Testis (tissue), 2 donors: ENCODE measurements around the gene PGA5.
"Not testable (repeated sequence)": the region's sequence is repeated elsewhere in the genome, so short reads cannot be mapped to it uniquely, and the experiment has no call there.

ENCODE experiments used
- POLR2A ChIP-seq: fragments of 450-650 bp; IDR thresholded peaks from one replicate; pipeline ENCODE4 v1.6.1; 2017; ENCODE audit warnings: antibody characterized with exemption, mild to moderate bottlenecking, moderate library complexity
- TF ChIP-seq, protein P1 (sequence below), 3 experiments: fragments of 450-650 bp in 2 of 3; fragments of 200-600 bp in 1 of 3; sonication (generic) in 1 of 3; IDR thresholded peaks; one replicate each; pipeline ENCODE4 v1.5.1; 2016 to 2019; ENCODE audit warnings: antibody characterized with exemption in 3 of 3, mild to moderate bottlenecking in 2 of 3, moderate library complexity in 1 of 3

- TF ChIP-seq, protein P1, sequence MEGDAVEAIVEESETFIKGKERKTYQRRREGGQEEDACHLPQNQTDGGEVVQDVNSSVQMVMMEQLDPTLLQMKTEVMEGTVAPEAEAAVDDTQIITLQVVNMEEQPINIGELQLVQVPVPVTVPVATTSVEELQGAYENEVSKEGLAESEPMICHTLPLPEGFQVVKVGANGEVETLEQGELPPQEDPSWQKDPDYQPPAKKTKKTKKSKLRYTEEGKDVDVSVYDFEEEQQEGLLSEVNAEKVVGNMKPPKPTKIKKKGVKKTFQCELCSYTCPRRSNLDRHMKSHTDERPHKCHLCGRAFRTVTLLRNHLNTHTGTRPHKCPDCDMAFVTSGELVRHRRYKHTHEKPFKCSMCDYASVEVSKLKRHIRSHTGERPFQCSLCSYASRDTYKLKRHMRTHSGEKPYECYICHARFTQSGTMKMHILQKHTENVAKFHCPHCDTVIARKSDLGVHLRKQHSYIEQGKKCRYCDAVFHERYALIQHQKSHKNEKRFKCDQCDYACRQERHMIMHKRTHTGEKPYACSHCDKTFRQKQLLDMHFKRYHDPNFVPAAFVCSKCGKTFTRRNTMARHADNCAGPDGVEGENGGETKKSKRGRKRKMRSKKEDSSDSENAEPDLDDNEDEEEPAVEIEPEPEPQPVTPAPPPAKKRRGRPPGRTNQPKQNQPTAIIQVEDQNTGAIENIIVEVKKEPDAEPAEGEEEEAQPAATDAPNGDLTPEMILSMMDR (IDR thresholded peaks at IDR 0.05) = not testable (repeated sequence)
- TF ChIP-seq POLR2A = not testable (repeated sequence)
Measured at GRCh38 chr11:61226457-61227137, 14.4 kb upstream of the PGA5 start.
